Measurements from ENCODE around the gene ZNF654.

ZNF654 gene

DNA sequence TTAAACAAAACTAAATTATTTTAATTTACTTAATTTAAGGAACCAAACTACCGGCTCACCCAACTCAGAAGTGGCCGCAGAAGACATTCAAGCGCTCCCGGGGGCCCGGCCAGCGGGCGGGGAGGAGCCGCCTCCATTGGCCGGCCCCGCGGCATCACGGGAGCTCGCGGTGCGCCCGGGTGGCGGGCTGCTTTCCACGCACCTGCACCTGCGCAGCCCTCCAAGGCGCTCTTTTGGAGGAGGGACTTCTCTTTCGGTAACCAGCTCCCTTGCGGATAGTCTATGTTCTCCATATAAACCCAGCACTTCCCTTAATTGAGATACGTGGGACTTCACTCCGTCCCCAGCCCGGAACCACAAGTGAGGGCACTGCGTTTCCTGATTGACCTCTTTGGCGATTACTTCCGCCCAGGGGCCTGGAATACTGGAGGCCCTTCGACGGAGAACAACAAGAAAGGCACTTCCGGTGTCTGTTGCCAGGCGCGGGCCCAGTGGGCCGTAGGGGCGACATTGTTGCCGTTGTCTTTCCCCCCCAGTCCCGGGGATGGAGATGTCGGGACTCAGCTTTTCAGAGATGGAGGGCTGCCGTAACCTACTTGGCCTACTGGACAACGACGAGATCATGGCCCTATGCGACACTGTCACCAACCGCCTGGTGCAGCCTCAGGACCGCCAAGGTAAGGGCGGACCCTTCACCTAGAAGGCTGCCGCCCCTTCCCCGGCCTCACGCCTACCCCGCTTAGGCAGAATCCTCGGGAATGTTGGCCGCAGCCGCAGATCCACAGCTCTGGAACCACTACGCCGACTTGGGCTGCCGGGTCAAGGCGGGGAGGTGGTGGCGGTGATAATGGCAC lies 90.7 kb downstream of the ZNF654 start, which contains the start of gene C3orf38:
Gene C3orf38, plus strand, starts transcription at position 451 of the 854 bp plus-strand sequence. Its CDS starts 94 bp downstream, at position 545.
- TF ChIP-seq, protein P1, sequence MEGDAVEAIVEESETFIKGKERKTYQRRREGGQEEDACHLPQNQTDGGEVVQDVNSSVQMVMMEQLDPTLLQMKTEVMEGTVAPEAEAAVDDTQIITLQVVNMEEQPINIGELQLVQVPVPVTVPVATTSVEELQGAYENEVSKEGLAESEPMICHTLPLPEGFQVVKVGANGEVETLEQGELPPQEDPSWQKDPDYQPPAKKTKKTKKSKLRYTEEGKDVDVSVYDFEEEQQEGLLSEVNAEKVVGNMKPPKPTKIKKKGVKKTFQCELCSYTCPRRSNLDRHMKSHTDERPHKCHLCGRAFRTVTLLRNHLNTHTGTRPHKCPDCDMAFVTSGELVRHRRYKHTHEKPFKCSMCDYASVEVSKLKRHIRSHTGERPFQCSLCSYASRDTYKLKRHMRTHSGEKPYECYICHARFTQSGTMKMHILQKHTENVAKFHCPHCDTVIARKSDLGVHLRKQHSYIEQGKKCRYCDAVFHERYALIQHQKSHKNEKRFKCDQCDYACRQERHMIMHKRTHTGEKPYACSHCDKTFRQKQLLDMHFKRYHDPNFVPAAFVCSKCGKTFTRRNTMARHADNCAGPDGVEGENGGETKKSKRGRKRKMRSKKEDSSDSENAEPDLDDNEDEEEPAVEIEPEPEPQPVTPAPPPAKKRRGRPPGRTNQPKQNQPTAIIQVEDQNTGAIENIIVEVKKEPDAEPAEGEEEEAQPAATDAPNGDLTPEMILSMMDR (IDR thresholded peaks at IDR 0.05; ENCODE audit: extremely low read depth, missing control alignments), result no peak
- peak; percentile 81 for DNase-seq (ENCODE audit: low spot score)

DNA sequence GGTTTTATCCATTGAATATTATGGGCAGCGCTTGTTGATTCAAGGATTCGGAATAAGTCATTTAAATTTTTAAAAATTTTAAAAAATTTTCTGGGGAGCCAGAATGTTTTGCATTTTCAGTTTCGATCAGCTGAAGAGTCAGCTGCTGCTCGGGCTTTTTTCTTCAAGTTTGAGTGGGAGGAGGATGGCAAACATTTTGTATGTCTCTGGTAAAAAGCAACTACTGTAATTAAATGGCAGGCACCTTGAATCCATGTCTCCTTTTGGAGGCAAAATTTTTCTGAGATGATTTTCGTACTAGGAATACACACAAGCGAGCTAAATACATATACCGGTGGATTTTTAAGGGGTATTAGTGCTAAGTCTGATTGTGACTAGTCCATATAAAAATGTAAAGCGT lies 91.3 kb downstream of the ZNF654 start:
- TF ChIP-seq, protein P1 (IDR thresholded peaks at IDR 0.05; ENCODE audit: extremely low read depth, missing control alignments), result no peak
- DNase-seq (ENCODE audit: low spot score), result peak; percentile 56

DNA sequence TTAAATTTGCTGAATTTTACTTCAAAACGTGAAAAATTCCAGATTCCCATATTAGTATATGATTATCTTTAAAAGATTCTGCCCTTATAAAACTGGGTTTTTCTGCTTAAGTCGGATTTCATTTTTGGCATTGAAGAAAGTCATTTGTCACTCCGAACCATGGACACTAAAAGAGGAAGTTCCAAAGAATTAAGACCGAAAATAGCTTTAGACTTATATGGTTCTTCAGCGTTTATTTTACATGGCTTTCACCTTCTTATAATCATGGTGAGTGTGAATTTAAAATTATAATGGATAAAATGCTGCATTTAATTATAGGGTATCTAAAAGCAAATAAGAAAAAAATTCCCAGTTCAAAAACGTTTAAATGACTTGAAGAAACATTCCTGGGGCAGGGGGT lies 91.8 kb downstream of the ZNF654 start:
- peak; percentile 7 for DNase-seq (ENCODE audit: low spot score)
- TF ChIP-seq, protein P1 (IDR thresholded peaks at IDR 0.05; ENCODE audit: extremely low read depth, missing control alignments), result no peak

DNA sequence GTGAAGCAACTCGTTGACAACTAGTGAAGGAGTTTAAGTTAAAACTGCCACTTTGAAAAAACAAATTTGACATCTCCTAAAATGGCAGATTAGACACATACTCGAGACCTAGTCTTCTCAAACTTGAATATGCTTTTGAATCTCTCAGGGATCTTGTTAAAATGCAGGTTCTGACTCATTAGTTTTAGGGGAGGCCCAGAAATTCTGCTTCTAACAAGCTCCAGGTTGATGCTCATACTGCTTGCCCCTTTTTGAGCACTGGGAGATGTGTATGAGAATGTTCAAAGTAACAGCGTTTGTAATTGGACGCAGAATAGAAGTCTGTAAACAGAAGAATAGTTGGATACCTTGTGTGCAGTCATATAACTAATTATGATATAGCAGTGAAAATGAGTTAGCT lies 92.3 kb downstream of the ZNF654 start:
- DNase-seq (ENCODE audit: low spot score), result peak; percentile 8
- TF ChIP-seq, protein P1 (IDR thresholded peaks at IDR 0.05; ENCODE audit: extremely low read depth, missing control alignments), result no peak

DNA sequence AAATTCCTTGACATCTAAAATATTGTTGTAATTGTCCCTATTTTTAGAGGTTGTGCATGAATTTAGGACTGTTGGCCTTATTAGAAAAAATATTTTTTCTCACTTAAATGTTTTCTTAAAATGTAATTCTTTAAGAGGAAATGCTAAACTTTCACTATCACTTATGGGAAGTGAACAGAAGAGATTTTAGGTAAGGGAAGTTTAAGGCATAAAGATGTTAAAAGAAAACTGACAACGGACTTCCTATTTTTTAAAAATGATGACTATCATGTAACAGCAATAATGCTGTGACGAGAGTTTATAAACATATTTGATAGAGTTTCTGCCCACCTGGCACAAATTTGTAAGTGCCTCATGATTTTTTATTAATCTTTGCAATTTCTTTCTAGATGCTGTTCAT lies 93.8 kb downstream of the ZNF654 start:
- TF ChIP-seq, protein P1 (IDR thresholded peaks at IDR 0.05; ENCODE audit: extremely low read depth, missing control alignments), result no peak
- no peak for DNase-seq (ENCODE audit: low spot score)

DNA sequence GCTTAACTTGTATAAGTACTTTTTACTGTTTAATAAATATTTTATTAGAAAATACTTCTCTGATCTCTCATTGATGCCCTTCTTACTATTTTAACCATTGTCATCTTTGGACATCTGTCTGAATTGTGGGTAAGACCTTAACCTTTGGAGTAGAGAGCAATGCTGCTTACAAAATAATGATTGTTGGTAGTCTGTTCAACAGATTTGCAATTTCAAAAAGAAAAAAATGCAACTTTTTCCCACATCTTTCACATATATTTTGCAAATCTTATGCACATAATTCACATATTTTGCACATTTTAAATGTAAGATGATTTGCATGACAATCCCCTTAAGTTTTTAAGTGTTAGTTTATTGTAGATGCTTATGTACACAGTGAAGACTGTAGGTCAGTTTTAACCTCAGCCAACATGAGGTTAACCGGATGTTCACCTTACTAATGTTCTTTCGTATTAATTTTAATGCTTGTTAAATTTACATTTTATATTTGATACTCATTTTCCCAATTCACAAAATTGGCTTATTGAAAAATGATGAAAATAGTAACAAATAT lies 107.4 kb downstream of the ZNF654 start:
- TF ChIP-seq, protein P1 (IDR thresholded peaks at IDR 0.05; ENCODE audit: extremely low read depth, missing control alignments), result no peak
- DNase-seq (ENCODE audit: low spot score), result no peak

DNA sequence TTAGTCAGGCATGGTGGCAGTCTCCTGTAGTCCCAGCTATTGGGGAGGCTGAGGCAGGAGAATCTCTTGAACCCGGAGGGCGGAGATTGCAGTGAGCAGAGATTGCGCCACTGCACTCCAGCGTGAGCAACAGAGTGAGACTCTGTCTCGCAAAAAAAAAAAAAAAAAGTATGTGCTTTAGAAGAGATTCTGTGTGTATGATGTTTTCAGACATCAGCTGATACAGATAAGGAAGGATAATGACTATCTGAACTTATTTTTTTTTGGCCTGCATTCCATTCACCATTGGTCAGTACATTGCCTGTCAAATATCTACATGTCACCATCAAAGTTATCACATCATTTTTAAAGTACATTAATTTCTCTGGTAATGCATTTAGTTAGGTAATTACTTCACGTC lies 108.1 kb downstream of the ZNF654 start:
- DNase-seq (ENCODE audit: low spot score), result no peak
- TF ChIP-seq, protein P1 (IDR thresholded peaks at IDR 0.05; ENCODE audit: extremely low read depth, missing control alignments), result no peak
